ENCODE measurements around the gene BMPER. TPM values are rescaled to one million over a fixed set of nuclear protein-coding genes. Genes with fewer than 3 reads are reported as not detected.

BMPER gene
- total and polyA plus RNA-seq, 8 donors = 7.4 to 47.7 (median 39.6) TPM

GRCh38 chr7:34075523-34076370, 170.4 kb downstream of the BMPER start:
- no peak for ATAC-seq
- H3K4me3 ChIP-seq = no peak overlapping the region
- TF ChIP-seq CTCF (IDR thresholded peaks at IDR 0.05) = no peak
- intact Hi-C loops (cut with DNase I) = no loop called here
- no peak overlapping the region for H3K27ac ChIP-seq
- no peaks in the 10 kb centered on the region for H3K36me3 ChIP-seq
- no peaks in the 10 kb centered on the region for H3K9me3 ChIP-seq
- no peak for DNase-seq
- no peaks in the 10 kb centered on the region for H3K27me3 ChIP-seq
- H3K4me1 ChIP-seq = peaks cover 0 to 4% of the 10 kb centered on the region in 2 donors

- H3K36me3 ChIP-seq = no peaks in the 10 kb centered on the region
- H3K27me3 ChIP-seq = no peaks in the 10 kb centered on the region
- intact Hi-C loops (cut with DNase I) = no loop called here
- TF ChIP-seq CTCF (IDR thresholded peaks at IDR 0.05) = no peak
- H3K4me1 ChIP-seq = no peaks in the 10 kb centered on the region
- H3K27ac ChIP-seq = no peak overlapping the region
- ATAC-seq = no peak
- DNase-seq = no peak
- no peak overlapping the region for H3K4me3 ChIP-seq
- H3K9me3 ChIP-seq = no peaks in the 10 kb centered on the region
These were observed 171.8 kb downstream of the BMPER start for GRCh38 chr7:34077168-34077567.

GRCh38 chr7:34078864-34079263, 173.5 kb downstream of the BMPER start:
- Histone ChIP-seq H3K9me3 (no peaks in the 10 kb centered on the region), H3K4me3 (no peak overlapping the region), H3K36me3 (no peaks in the 10 kb centered on the region), H3K27me3 (no peaks in the 10 kb centered on the region), H3K27ac (no peak overlapping the region), H3K4me1 (no peaks in the 10 kb centered on the region)
- no peak for TF ChIP-seq CTCF (IDR thresholded peaks at IDR 0.05)
- DNase-seq = peak in 1 of 4 donors; percentile 80
- ATAC-seq = no peak
- intact Hi-C loops (cut with DNase I) = no loop called here

- intact Hi-C loops (cut with DNase I) = no loop called here
- TF ChIP-seq CTCF (IDR thresholded peaks at IDR 0.05) = no peak
- H3K36me3 ChIP-seq = no peaks in the 10 kb centered on the region
These were observed 175.2 kb downstream of the BMPER start for GRCh38 chr7:34080513-34080912.

GRCh38 chr7:34081935-34082334, 176.6 kb downstream of the BMPER start:
- Histone ChIP-seq H3K4me1 (no peaks in the 10 kb centered on the region), H3K27ac (no peak overlapping the region), H3K9me3 (no peaks in the 10 kb centered on the region), H3K27me3 (no peaks in the 10 kb centered on the region), H3K4me3 (no peak overlapping the region), H3K36me3 (no peaks in the 10 kb centered on the region)
- DNase-seq = no peak
- no peak for TF ChIP-seq CTCF (IDR thresholded peaks at IDR 0.05)
- intact Hi-C loops (cut with DNase I) = no loop called here
- no peak for ATAC-seq

More at GRCh38 chr7:34080513-34080912, 175.2 kb downstream of the BMPER start:
- DNase-seq (no peak), ATAC-seq (peak; percentile 38)
- no peaks in the 10 kb centered on the region for H3K4me1 ChIP-seq
- H3K4me3 ChIP-seq = no peak overlapping the region
- no peaks in the 10 kb centered on the region for H3K27me3 ChIP-seq
- H3K27ac ChIP-seq = no peak overlapping the region
- H3K9me3 ChIP-seq = no peaks in the 10 kb centered on the region

All from left lung (tissue), 10 donors.